Right renal pelvis (tissue), 4 donors: ENCODE results near the gene TPST2. TPM values are rescaled to one million over a fixed set of nuclear protein-coding genes. Genes with fewer than 3 reads are reported as not detected.

Source experiments
- DNase-seq, 4 donors: peaks; one replicate each; pipeline ENCODE4 v3.0.0-alpha.2; 2013; ENCODE audit warnings: low read depth in 4 of 4, low spot score in 3 of 4, missing footprints in 1 of 4
- polyA plus RNA-seq, 4 donors: library from polyadenylated mRNA; unstranded; fragments of 120-200 nt; gene quantifications; one replicate each; pipeline ENCODE4 v1.2.1, GENCODE V29; 2013; ENCODE audit not compliant: insufficient read length in 4 of 4

Gene TPST2
- polyA plus RNA-seq, 4 donors: 26.0 to 30.3 (median 29.0) TPM

DNA sequence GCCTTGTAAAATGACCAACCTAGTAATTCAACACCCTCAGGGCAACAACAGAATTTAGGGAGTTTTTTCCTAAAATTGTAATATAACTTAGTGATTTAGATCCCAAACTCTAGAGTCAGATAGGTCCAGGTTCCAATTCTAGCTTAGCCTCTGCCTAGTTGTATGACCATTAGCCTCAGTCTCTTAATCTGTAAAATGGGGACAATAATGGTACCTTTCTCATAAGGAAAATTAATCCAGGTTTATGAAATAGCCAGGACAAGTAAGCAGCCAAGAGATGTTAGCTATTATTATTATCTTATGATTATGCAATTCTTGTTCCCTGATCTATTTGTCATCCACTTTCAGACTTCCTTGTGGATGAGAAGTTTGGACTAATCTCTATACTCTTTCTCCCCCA lies 81.8 kb downstream of the TPST2 start:
- no peak for DNase-seq

DNA sequence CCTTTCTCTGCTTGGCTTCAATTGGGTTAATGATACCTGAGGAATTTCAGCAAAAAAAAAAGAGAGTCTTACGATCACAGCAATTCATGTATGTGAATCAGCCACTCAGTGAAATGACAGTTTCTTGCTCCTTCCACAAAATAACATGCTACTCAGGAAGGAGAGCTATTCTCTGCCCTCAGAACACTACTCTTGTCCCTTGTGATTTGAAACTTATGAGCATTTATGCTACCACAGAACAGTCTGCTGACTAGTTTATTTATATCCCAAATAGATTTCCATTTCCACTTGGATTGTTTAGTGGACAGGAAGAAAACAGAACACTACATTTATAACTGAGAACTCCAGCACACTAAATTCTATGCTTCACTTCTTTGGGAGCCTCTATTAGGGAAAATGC lies 86.2 kb downstream of the TPST2 start:
- DNase-seq: no peak

DNA sequence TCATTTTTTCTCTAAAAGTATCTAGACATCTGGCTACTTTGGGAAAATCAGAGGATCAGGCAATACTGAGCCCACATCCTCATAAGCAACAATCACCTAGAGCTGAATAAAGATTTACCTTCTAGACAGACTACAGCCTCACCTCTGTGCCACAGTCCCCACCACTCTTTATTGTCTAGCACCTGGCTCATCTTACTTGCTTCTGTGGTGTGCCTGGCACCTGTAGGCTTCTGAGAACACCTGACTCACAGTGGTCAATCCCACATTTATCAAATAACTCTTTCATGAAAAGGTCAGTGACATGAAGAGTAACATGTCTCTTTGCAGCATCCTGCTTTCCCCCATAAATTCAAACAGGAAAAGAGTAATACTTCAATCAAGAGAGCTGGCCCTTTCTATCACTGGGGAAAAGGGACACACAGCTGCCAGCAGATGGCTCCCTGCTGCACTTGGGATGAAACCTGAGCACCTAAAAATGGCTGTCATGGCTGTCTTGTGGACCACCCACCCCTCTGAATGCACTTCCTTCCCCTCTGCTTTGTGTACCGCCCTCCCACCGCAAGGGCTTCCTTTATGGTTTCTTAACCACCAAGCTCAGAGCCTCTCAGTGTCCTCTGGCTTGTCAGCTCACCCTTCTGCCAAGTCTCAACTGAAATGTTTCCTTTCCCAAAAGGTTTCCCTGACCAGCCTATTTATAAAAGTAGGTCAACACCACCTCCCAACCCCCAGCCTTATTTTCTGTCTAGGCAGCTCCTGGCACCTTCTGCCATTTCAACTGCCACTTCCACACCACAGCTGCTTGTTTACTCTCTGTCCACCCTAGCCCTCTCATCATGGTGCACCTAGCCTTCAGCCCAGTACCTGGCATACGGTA lies 87.0 kb downstream of the TPST2 start:
- no peak for DNase-seq

DNA sequence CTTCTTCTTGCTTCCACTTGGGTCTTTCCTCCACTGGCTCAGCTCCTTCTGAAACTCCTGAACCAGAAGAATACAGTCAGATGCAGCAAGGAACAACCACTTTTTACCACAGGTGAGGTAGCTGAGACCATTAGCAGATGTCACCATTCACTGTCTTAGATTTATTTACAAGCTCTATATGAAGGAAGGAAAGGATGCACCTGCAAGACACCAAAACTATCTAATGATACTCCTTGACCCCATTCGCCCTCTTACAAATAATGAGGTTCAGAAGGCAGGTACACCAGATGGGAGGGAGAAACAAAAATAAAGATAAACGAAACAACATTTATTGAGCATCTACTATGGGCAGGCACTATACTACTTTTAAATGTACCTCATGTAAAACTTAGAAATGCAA lies 87.9 kb downstream of the TPST2 start:
- DNase-seq: no peak

DNA sequence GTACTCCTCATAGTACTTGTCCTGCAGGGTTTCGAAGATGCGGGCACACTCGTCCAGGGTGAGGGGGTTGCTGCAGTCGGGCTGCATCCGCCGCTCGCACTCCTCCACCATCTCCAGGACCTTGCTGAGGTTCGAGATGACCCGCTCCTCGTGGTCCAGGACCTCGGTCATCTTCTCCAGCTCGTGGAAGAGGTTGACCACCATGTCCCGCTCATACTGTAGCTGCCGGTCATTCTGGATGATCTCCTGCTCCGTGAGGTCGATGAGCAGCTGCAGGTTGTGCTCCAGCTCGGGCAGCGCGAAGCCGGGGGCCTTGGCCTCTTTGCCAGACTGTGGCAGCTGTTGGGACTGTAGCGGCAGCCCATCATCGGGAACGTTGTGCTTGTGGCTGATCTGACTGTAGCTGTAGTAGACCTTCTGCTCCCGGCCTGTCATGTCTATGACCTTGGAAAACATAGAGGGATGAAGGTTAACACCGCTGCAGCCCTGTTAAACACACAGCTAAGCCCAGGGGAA lies 90.7 kb downstream of the TPST2 start:
- DNase-seq: no peak

DNA sequence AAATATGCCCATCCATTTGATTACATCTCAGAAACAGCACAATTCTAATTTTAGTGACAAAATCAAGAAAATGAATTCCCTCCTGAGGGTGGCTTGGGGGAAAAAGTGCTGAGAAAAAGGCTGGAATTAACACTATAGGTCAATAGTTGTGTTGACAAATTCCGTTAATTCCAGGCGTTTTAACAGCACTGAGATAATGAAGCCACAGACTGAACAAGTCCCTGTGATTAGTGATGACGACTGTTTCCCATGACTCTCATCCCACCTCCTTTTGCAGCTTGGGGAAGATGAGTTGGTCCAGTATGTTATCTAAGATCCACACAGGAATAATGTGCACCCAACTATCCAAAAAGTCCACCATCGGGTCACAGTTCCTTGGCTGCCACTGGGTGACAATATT lies 93.5 kb downstream of the TPST2 start:
- no peak for DNase-seq

DNA sequence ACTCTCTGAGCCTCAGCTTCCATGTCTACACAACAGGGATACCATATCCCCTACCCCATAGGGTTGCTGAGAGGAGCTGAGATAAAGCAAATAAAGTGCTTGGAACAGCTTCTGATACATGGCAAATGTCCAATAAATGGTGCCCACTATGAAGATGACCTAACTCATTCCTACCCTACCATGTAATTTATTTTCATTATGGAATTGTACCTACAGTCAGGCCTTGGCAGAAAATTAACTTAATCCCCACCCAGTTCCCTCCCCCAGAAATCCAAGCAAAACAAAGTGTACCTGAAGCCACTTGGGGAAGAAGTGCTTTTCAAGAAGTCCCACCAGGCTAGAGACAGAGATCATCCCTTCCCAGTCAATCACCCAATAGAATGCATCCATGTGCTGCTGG lies 95.4 kb downstream of the TPST2 start:
- no peak for DNase-seq

DNA sequence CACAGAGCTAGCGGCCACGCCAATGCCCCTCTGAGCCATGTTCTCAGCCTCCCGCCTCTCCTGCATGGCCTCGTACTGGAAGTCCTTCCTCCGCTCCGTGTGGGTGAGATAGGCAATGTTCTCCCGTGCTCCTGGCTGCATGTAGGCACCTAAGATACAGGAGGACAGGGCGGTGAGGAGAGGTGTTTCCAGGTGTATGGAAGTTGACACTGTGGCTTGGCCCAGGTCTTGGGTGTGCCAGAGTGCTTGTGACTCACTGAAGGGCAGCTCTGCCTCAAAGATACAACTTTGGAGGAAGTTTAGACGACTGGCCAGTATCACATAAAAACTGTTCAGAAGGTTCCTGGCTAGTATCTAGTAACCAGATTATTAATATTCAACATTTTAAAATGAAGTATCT lies 97.7 kb downstream of the TPST2 start:
- DNase-seq: no peak

DNA sequence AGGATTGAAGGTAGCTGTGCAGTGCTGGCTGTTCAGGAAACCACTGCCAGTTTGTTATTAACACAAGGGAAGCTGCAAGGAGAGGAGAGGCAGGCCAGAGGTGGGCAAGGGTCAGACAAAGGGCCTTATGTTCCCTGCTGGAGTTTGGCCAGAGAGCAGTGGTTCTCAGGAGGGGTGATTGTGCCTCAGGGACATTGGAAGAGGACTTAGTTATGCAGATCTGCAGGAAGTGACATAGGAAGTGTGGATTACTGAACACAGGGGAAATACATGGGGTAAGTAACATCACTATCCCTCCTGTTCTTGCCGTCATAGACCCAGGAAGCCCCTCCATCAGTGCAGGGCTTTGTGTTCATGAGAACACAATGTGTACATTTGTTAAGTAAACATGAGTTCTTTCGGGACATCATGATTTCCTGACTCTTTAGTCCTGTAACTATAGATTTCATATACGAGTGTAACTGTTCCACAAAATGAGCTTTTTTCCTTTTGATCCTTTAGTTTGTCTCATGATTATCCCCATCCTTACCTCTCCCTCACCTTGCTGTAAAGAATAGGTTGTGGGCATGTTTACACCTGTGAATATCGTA lies 100.4 kb downstream of the TPST2 start:
- DNase-seq: no peak

DNA sequence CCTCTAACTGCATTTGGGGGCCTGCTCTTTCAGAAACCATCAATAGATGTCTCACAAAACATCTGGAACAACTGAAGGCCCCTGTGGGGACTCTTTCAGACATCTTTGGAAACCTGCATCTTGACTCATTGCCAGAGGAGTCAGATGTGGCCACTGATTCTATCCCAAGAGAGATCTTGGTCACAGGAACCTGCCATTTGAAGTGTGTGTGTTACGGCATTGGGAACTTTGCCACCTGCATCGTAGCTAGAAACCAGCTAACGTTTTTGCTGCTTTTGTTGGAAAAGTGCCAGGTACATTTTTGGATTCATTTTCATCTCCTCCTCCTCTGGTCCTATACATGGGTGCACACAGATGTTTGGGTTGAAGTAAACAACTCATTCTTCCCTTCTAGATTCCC lies 101.9 kb downstream of the TPST2 start:
- DNase-seq: no peak

DNA sequence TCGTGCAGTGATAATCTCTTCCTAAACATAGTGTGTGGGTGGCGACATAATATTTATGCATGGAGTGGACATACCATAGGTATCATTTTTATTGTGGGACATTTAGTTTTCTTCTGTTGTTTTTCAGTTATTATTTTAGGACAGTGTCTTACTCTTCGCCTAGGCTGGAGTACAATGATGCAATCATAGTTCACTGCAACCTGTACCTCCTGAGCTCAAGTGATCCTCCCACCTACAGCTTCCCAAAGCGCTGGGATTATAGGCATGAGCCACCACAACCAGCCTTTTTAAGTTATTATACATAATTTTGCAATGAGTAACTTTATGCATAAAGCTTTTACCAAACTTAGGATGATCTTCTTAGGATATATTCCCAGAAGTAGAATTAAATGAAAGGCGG lies 103.5 kb downstream of the TPST2 start:
- no peak for DNase-seq

DNA sequence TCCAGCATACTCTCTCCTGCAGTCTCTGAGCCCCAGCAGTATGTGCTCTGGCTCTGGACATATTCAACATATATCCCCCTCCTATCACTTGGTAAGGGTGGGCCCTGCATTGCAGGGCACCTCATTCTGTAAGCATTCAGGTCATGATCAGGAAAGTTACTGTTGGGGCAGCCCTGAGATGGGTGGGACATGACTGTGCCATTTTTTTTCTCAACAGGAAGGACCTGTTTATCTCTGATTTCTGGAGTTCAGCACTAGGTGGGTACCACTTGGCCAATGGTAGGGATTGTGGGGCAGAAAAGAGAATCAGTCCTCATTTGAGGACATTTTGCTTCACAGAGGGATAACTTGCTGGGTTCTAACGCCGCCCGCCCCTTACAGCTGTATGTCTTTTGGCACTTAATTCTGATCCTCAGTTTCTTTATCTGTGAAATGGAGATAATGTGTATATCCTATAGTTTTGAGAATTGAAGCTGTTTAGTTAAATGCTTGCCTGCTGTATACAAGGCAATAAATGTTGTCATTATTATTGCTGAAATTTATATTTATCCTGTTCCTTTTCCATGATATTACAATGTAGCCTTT lies 104.0 kb downstream of the TPST2 start:
- DNase-seq: no peak

DNA sequence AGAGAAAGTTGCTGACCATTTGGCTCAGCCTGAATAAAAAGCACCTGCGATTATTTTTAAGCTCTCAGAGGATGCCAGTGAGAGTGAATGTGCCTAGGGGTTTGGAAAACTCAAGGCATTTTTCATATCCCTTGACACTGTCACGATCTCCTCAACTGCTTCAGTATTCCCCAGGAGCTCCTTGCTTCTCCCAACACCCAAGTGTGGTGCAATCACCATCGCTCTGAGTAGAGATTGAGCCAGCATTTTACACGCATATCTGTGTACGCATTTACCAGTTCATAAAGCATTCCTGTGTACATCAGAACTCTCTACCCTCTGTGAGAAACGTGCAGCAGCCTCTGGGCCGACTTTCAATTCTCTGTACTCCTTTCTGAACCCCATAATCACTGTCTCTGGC lies 104.9 kb downstream of the TPST2 start:
- DNase-seq: no peak

DNA sequence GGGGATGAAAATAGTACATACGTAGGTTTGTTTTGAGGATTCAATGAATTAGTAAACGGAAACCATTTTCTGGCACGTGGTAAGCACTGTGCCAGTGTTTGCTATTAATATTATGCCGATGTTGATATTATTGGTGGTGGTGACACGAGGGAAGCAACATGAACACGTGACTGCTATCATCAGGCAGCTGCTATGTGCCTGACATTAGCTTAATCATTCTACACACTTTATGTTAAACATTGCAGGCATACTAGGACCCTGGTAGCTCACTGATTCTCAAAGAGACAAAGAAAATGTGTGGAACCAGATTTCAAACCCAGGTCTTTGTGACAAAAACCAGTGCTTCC lies 105.6 kb downstream of the TPST2 start:
- no peak for DNase-seq

DNA sequence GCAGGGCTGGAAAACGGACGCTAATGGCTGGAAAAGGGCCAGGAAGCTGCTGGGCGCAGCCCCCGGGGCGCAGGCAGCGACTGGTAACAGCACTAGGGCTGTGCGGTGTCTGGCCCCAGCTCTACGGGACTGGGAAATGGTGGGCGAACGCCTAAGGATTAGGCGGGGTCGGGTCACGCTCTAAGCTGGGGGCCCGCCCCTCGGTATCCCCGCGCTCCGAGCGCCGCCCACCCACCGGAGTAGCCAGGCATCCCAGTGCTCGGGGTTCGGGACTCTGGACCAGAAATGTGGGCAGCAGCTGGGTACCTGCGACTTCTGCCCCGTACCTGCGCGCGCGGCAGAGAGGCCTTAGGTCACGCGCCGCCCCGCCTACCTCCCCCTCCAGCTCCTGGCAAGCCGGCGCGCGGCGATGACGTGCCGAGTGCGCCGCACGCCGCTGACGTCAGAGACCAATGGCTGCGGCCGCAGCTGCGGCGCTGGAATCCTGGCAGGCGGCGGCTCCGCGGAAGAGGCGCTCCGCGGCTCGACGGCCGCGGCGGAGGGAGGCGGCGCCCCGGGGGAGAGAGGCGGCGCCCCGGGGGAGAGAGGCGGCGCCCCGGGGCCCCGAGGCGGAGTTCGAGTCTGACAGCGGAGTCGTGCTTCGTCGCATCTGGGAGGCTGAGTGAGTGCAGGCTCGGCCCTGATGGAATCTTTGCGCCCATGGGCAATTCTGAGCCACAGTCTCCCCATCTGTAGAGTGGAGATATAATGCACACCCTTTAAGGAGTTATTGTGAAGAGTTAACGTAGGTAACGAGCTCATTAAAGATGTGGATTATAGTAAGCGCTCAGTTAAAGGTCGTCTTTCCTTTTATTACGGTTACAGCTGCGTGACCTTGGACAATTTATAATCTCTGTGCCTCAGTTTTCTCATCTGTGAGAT lies 106.2 kb downstream of the TPST2 start, which contains the start of the genes HPS4 and SRRD:
HPS4 (minus strand) TSS at position 345 of the 921 bp plus-strand sequence. CDS start 2,021 bp downstream, outside the sequence.
SRRD (plus strand) TSS at position 439 of the 921 bp plus-strand sequence; CDS start at position 453, 14 bp downstream.
- peak; percentile 83 to 91 (median 86) for DNase-seq

DNA sequence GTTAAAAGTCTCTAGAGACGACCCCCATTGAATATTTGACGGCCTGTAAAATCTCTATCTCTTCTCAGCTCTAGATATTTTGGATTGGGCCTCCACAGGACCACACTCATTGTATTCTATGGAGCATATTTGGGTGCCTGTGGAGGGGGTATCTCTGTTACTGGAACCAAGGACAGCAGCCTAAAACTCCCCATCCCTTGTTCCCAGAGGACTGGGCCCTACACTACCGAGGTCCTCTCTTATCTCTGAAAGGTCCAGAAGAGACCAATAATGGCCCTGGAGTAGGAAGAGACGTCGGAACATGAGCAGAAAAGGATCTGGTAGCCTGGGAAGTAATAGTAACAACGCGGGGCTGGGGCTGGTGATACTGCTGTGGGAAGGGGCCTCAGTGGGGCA lies 106.9 kb downstream of the TPST2 start:
- no peak for DNase-seq

DNA sequence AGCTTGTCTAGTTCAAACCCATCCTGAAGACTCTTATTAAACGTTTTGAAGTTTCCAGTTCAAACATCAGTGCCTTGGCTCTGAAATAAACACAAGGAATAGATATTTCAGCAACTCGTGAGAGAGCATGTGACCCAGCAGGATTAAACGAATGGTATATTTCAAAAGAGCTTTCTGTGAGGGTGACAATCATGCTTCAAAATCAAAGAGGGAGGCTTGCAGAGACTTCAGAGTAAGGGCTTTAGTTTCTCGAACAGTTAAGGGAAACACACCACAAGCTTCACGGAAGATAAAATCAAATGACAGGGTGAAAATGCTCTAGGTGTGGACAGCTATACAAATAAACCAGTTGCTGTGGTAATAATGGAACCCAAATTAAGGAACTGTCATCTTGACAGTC lies 107.8 kb downstream of the TPST2 start:
- no peak for DNase-seq

DNA sequence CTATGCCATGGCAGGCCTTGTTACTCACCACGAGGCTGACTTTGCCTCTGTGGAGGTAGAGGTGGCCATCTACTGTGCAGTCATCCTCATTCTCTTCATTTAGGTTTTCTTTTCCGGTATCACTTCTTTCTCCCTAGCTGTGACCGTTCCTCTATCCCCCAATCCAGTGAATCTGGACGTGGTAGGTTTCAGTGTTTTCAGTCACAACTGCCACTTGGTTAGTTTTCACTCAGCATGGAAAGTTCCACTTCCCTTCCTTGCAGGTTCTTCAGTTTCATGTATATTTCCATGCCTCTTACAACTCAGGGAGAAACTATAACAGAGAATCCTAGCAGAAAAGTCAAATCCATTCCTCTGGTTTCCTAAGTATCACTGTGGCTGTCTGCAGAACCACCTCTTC lies 108.2 kb downstream of the TPST2 start:
- DNase-seq: no peak

DNA sequence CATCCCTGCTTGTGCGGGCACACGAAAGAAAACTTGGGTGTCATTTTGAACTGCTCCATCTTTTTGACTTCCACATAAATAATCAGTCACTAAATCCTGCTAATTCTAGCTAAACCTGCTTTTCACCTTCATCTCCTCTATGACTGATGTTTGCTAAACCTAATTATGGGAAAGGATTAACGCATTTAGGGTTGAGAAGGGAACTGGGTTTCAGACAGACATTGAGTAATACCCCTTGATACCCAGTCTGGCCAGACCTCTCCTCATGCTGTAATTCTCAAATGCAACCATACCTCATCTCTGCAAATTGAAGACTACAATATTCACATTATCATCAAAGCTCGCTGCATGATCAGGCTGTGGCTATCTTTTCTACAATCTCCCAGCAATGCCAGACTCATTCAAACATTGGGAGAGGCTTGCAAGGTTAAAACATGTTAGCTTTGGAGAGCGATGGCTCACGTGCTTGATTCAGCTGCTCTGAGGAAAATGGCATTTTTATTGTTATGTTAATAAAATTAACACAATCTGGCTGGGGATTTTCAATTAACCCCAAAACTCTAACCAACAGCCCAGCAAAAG lies 108.7 kb downstream of the TPST2 start:
- DNase-seq: no peak

DNA sequence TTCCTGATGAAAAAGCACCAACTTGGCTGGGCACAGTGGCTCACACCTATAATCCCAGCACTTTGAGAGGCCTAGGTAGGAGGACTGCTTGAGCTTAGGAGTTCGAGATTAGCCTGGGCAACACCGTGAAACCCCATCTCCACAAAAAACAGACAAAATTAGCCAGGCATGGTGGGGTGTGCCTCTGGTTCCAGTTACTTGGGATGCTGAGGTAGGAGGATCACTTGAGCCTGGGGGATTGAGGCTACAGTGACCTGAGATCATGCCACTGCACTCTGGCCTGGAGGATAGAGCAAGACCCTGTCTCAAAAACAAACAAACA lies 109.4 kb downstream of the TPST2 start:
- DNase-seq: no peak
